ENCODE measurements around the gene ZC3H12C. TPM values are rescaled to one million over a fixed set of nuclear protein-coding genes. Genes with fewer than 3 reads are reported as not detected.

ZC3H12C gene
- total RNA-seq, 1 donor from 2014 or later: 17.0 TPM

DNA sequence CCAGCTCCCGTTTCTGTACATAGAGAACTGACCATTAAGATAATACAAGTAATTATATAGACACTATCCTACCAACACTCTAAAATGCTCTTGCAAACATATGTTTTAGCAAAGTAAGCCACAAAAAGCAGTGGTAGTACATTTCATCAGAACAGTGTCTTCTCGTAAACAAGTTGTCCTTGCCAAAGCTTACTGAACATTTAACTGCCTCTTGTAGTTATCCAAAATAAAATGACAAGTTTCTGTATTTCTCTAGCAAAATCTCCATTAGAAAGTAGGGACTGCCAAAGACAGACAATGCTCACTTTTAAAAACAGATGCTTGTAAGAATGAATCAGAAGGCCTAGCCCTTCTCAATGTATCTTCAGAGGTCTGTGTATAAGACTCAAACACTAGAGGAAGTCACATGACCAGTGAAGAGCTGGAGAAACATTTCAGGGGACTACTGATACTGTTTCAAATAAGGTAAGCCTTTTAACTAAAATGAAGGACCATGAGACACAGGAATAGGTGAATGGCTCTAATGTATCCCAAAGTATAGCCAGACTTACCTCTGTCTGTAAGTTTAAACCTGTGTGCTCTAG is 7.8 kb upstream of the ZC3H12C start:
- Mint-ChIP-seq H3K4me1 (peaks cover 14% of the 10 kb centered on the region), H3K27me3 (ENCODE audit: low read depth) (peaks cover 4% of the 10 kb centered on the region), H3K4me3 (no peak overlapping the region), H3K27ac (no peak overlapping the region), H3K36me3 (no peaks in the 10 kb centered on the region), H3K9me3 (peaks cover 3% of the 10 kb centered on the region)
- DNase-seq (ENCODE audit: low spot score in 2 of 2, unreplicated experiment in 2 of 2): no peak
- TF ChIP-seq, protein P1, sequence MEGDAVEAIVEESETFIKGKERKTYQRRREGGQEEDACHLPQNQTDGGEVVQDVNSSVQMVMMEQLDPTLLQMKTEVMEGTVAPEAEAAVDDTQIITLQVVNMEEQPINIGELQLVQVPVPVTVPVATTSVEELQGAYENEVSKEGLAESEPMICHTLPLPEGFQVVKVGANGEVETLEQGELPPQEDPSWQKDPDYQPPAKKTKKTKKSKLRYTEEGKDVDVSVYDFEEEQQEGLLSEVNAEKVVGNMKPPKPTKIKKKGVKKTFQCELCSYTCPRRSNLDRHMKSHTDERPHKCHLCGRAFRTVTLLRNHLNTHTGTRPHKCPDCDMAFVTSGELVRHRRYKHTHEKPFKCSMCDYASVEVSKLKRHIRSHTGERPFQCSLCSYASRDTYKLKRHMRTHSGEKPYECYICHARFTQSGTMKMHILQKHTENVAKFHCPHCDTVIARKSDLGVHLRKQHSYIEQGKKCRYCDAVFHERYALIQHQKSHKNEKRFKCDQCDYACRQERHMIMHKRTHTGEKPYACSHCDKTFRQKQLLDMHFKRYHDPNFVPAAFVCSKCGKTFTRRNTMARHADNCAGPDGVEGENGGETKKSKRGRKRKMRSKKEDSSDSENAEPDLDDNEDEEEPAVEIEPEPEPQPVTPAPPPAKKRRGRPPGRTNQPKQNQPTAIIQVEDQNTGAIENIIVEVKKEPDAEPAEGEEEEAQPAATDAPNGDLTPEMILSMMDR (IDR thresholded peaks at IDR 0.05; ENCODE audit: unreplicated experiment): no peak

DNA sequence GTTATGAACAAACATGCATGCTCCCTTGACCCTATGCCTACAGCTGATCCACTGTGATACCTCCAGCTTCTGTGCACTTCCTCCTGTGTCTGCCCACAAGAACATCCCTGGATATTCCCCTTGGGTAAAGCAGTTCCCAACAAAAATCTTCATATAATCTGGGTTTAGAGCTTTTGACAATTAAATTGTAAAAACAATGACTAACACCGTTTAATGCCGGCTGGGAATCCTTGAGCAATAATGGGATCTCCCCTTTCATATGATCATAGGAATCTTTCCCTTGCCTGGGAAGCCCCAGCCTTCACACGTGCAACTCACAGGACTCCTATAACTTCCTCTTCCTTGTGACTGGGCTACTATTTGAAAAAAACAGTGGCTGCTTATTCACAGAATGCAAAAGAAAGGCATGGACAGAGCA is 6.3 kb upstream of the ZC3H12C start:
- Mint-ChIP-seq H3K36me3 (no peaks in the 10 kb centered on the region), H3K4me3 (no peak overlapping the region), H3K27ac (no peak overlapping the region), H3K27me3 (ENCODE audit: low read depth) (peaks cover 4% of the 10 kb centered on the region), H3K4me1 (peaks cover 17% of the 10 kb centered on the region), H3K9me3 (peaks cover under 1% of the 10 kb centered on the region)
- DNase-seq (ENCODE audit: low spot score in 2 of 2, unreplicated experiment in 2 of 2): no peak
- TF ChIP-seq, protein P1 (IDR thresholded peaks at IDR 0.05; ENCODE audit: unreplicated experiment): no peak

DNA sequence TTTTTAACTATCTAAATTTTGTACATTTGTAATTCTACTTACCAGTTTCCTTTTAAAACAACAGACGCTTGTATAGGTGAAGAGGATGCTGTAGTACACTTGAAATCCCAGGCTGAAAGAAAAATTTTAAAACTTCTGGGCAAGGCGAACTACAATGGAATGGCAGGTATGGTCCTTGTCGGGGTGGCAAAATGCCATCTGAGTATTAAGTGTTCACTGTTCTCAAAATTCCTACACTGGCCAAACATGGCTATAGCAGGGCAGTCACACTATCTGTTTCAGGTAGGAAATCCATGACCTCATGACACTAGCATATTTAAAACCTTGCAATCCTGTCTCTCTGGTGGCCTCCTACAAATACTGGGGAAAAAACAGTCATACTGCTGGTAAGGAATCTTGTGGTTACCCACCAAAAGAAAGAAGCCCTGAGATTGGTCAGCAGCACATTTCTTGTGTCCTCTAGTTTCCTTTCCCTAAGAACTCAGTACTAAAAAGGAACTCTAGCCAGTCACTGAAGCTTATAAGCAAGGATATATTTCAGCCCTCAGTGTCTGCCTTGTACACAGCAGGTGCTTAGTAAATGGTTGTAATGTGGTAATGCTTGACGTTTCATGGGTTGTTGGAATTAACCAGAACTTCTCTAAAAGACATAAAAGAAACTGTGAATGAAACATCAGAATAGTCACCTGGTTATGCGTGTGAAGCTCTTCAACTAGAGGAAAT is 5.2 kb upstream of the ZC3H12C start:
- Mint-ChIP-seq H3K9me3 (no peaks in the 10 kb centered on the region), H3K27me3 (ENCODE audit: low read depth) (peaks cover 4% of the 10 kb centered on the region), H3K27ac (no peak overlapping the region), H3K4me3 (no peak overlapping the region), H3K4me1 (peaks cover 18% of the 10 kb centered on the region), H3K36me3 (no peaks in the 10 kb centered on the region)
- TF ChIP-seq, protein P1 (IDR thresholded peaks at IDR 0.05; ENCODE audit: unreplicated experiment): no peak
- no peak for DNase-seq (ENCODE audit: low spot score in 2 of 2, unreplicated experiment in 2 of 2)

DNA sequence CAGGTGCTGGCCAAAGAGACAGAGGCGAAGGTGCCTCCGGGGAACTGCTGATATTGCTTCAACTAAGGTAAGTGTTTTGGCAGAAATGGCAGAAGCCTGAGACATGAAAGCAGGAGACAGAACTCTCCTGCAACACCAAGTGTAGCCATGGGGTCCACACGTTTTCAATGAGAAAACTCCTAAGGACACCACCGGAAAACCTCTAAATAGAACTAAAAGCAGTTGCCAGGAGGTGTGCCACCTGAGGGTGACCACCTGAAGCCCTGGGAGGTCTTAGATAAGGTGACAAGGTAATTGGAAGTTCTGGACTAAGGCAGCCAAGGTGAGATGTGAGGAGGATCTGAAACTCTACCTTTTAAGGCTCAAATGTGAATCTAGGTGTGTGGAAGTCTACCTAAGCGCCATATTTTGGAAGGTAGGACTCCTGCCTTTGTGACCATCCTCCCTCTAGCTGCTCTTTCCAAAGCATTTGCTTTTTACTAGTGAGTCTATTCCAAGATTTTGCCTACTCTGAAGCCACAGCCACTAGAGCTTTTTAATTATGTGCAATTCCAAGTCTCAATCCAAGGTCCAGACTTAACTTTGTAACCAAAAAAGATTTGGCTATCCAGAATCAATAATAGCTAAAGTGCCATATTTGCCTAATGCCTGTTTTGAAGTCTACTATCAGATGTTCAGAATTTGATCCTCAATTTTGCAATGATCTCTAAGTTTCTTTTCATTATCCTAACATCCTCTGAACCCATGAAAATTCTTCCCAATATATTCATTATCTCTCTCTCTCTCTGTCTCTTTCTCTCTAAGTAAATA is 4.5 kb upstream of the ZC3H12C start:
- Mint-ChIP-seq H3K4me1 (peaks cover 11% of the 10 kb centered on the region), H3K4me3 (no peak overlapping the region), H3K27me3 (ENCODE audit: low read depth) (peaks cover 4% of the 10 kb centered on the region), H3K27ac (no peak overlapping the region), H3K36me3 (no peaks in the 10 kb centered on the region), H3K9me3 (no peaks in the 10 kb centered on the region)
- TF ChIP-seq, protein P1 (IDR thresholded peaks at IDR 0.05; ENCODE audit: unreplicated experiment): no peak
- no peak for DNase-seq (ENCODE audit: low spot score in 2 of 2, unreplicated experiment in 2 of 2)

DNA sequence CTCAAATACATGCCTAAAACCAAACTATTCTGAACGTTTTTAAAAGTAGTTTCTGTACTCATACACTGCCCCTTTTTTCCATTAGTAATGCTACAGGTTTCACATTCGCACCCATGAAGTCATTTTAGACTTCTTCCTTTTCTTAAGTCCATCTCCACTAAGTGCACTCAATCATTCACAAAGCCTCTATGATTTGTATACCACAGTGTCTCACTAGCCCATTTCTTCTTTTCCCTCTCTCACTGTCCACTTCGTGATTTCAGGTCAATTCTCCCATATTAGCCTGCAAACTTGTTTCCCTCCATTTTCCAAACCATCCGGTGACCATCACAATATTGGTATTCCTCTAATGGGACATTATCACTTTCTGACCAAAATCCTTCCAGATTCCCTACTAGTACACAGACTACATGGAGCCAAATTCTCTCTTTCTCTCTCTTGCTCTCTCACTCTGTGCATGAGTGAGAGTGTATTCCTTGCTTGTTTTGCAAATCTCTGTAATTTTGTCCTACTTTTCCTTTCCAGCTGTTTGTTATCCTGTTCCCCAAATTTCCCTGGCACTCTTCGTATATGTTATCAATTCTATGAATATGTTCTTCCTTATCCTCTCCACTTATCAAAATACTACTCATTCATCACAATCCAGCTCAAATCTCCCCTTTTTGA is 3.4 kb upstream of the ZC3H12C start:
- Mint-ChIP-seq H3K9me3 (no peaks in the 10 kb centered on the region), H3K27me3 (ENCODE audit: low read depth) (peaks cover 4% of the 10 kb centered on the region), H3K4me3 (no peak overlapping the region), H3K27ac (no peak overlapping the region), H3K4me1 (peaks cover 20% of the 10 kb centered on the region), H3K36me3 (no peaks in the 10 kb centered on the region)
- TF ChIP-seq, protein P1 (IDR thresholded peaks at IDR 0.05; ENCODE audit: unreplicated experiment): no peak
- no peak for DNase-seq (ENCODE audit: low spot score in 2 of 2, unreplicated experiment in 2 of 2)
